ENCODE results near the gene NCKAP5. TPM values are rescaled to one million over a fixed set of nuclear protein-coding genes. Genes with fewer than 3 reads are reported as not detected.

NCKAP5 gene
- polyA plus RNA-seq, 3 donors: not detected

DNA sequence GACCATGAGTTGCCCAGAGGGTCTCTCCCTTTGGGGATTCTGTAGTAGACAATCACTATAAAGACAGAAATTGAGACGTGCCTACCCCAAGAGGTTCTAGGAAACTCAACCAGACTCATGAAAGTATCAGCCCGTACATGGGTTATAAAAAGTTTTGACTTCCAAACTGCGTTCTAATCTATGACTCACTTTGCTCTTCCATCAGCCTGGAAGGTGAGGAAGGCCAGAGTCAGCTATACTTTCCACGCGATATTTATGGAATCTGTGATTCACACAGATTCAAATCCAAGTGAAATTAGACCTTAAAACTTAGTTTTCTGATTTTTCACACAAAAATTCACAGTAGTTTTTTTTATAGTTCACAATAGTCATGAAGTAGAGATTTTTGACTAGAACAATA lies 890.6 kb downstream of the NCKAP5 start:
- TF ChIP-seq, protein P1, sequence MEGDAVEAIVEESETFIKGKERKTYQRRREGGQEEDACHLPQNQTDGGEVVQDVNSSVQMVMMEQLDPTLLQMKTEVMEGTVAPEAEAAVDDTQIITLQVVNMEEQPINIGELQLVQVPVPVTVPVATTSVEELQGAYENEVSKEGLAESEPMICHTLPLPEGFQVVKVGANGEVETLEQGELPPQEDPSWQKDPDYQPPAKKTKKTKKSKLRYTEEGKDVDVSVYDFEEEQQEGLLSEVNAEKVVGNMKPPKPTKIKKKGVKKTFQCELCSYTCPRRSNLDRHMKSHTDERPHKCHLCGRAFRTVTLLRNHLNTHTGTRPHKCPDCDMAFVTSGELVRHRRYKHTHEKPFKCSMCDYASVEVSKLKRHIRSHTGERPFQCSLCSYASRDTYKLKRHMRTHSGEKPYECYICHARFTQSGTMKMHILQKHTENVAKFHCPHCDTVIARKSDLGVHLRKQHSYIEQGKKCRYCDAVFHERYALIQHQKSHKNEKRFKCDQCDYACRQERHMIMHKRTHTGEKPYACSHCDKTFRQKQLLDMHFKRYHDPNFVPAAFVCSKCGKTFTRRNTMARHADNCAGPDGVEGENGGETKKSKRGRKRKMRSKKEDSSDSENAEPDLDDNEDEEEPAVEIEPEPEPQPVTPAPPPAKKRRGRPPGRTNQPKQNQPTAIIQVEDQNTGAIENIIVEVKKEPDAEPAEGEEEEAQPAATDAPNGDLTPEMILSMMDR (IDR thresholded peaks at IDR 0.05): no peak
- intact Hi-C loops (cut with micrococcal nuclease): no loop called here
- H2AFZ ChIP-seq (ENCODE audit: insufficient read depth, low read depth, low read length, poor library complexity, severe bottlenecking): no peak overlapping the region

DNA sequence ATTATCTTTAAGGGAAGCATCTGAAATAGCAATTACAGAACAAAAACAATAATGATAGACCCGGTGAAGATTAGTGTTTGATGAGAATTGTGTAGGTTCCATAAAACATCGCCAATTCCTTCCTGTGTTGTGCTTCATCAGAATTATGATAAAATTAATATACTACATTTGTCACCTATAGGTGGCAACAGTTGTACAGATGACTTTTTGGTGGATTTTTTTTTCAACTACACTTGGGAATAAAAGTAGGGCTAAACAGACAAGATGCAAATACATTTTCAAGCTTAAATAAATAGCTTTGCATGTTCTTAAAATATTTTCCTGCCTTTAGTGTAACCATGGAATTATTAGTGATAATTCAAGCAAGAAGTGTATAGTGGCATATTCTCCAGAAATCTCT lies 891.3 kb downstream of the NCKAP5 start:
- no peaks in the 10 kb centered on the region for H3K79me2 ChIP-seq (ENCODE audit: insufficient read depth, low read length)
- H3K27ac Mint-ChIP-seq: no peak overlapping the region
- H3K4me1 Mint-ChIP-seq: no peaks in the 10 kb centered on the region
- H3K27ac ChIP-seq (ENCODE audit: low read depth in 1 of 2, low read length in 2 of 2): no peak overlapping the region
- H3K36me3 ChIP-seq (replicated peaks in 1 of 2; ENCODE audit: control insufficient read depth in 1 of 2, insufficient read depth in 2 of 2, low read length in 2 of 2): no peaks in the 10 kb centered on the region
- H3K9ac ChIP-seq (ENCODE audit: insufficient read depth, low read length, poor library complexity, severe bottlenecking): no peak overlapping the region
- DNase-seq: no peak
- no peaks in the 10 kb centered on the region for H3K9me3 ChIP-seq (replicated peaks in 1 of 2; ENCODE audit: control insufficient read depth in 1 of 2, insufficient read depth in 1 of 2, low read length in 2 of 2)
- no CpG with 5 or more reads among the region's 2 CpGs for WGBS (ENCODE audit: insufficient coverage)
- intact Hi-C loops (cut with micrococcal nuclease): no loop called here
- peaks cover 26 to 27% of the 10 kb centered on the region in 2 donors for H3K27me3 ChIP-seq (ENCODE audit: control insufficient read depth in 2 of 2, insufficient read depth in 2 of 2, low read length in 2 of 2)
- H3K36me3 Mint-ChIP-seq: no peaks in the 10 kb centered on the region
- no peaks in the 10 kb centered on the region for H3K4me1 ChIP-seq (ENCODE audit: control insufficient read depth in 1 of 2, insufficient read depth in 2 of 2, low read length in 2 of 2)
- no peak overlapping the region for H2AFZ ChIP-seq (ENCODE audit: insufficient read depth, low read depth, low read length, poor library complexity, severe bottlenecking)
- no peak overlapping the region for H3K4me3 Mint-ChIP-seq
- no peak overlapping the region for H3K4me3 ChIP-seq (replicated peaks in 1 of 3; ENCODE audit: low read depth in 2 of 3, low read length in 3 of 3)
- TF ChIP-seq, protein P1 (IDR thresholded peaks at IDR 0.05): no peak
- no peaks in the 10 kb centered on the region for H3K9me3 Mint-ChIP-seq
- no peaks in the 10 kb centered on the region for H4K20me1 ChIP-seq (ENCODE audit: insufficient read depth, low read length)
- peaks cover 13 to 24% (median 21%) of the 10 kb centered on the region in 3 donors for H3K27me3 Mint-ChIP-seq (ENCODE audit: low read depth in 3 of 3)
- no peak overlapping the region for H3K4me2 ChIP-seq (replicated peaks; ENCODE audit: extremely low read depth, low read length, poor library complexity, severe bottlenecking)

More for the DNA sequence above, 890.6 kb downstream of the NCKAP5 start:
- H3K9me3 Mint-ChIP-seq: peaks cover 0 to 1% (median 0%) of the 10 kb centered on the region in 7 donors
- no peak overlapping the region for H3K27ac Mint-ChIP-seq
- no peaks in the 10 kb centered on the region for H3K36me3 ChIP-seq (replicated peaks in 1 of 2; ENCODE audit: control insufficient read depth in 1 of 2, insufficient read depth in 2 of 2, low read length in 2 of 2)
- H3K27ac ChIP-seq (ENCODE audit: low read depth in 1 of 2, low read length in 2 of 2): no peak overlapping the region
- H3K4me1 Mint-ChIP-seq: no peaks in the 10 kb centered on the region
- H3K27me3 ChIP-seq (ENCODE audit: control insufficient read depth in 2 of 2, insufficient read depth in 2 of 2, low read length in 2 of 2): peaks cover 20 to 21% of the 10 kb centered on the region in 2 donors
- H3K4me2 ChIP-seq (replicated peaks; ENCODE audit: extremely low read depth, low read length, poor library complexity, severe bottlenecking): no peak overlapping the region
- no peaks in the 10 kb centered on the region for H4K20me1 ChIP-seq (ENCODE audit: insufficient read depth, low read length)
- no peaks in the 10 kb centered on the region for H3K36me3 Mint-ChIP-seq
- no peak for DNase-seq
- H3K4me3 Mint-ChIP-seq: no peak overlapping the region
- H3K9ac ChIP-seq (ENCODE audit: insufficient read depth, low read length, poor library complexity, severe bottlenecking): no peak overlapping the region
- H3K9me3 ChIP-seq (replicated peaks in 1 of 2; ENCODE audit: control insufficient read depth in 1 of 2, insufficient read depth in 1 of 2, low read length in 2 of 2): no peaks in the 10 kb centered on the region
- no peak overlapping the region for H3K4me3 ChIP-seq (replicated peaks in 1 of 3; ENCODE audit: low read depth in 2 of 3, low read length in 3 of 3)
- 100% methylated on average over 2 of the region's 5 CpGs for WGBS (ENCODE audit: insufficient coverage)
- no peaks in the 10 kb centered on the region for H3K79me2 ChIP-seq (ENCODE audit: insufficient read depth, low read length)
- peaks cover 9 to 21% (median 15%) of the 10 kb centered on the region in 3 donors for H3K27me3 Mint-ChIP-seq (ENCODE audit: low read depth in 3 of 3)
- H3K4me1 ChIP-seq (ENCODE audit: control insufficient read depth in 1 of 2, insufficient read depth in 2 of 2, low read length in 2 of 2): no peaks in the 10 kb centered on the region
